Esophagus squamous epithelium (tissue), 4 donors: Measurements from ENCODE around the gene MEAK7.

ENCODE experiments used
- CTCF ChIP-seq, 6 experiments: fragments of 450-650 bp in 4 of 6; fragments of 200-600 bp in 2 of 6; sonication (generic) in 2 of 6; IDR thresholded peaks; one replicate each; pipeline ENCODE4 v1.5.1; 2016 to 2019; ENCODE audit warnings: antibody characterized with exemption in 6 of 6, mild to moderate bottlenecking in 4 of 6, moderate library complexity in 4 of 6
- POLR2A ChIP-seq, 4 donors: fragments of 450-650 bp; IDR thresholded peaks; one replicate each; pipeline ENCODE4 v1.6.1; 2017; ENCODE audit warnings: antibody characterized with exemption in 4 of 4, mild to moderate bottlenecking in 4 of 4, moderate library complexity in 3 of 4

- TF ChIP-seq CTCF (IDR thresholded peaks at IDR 0.05): no peak
- no peak for TF ChIP-seq POLR2A (IDR thresholded peaks at IDR 0.05)
Measured at GRCh38 chr16:84467709-84468108, 36.8 kb downstream of the MEAK7 start.
